ENCODE results near the gene SHB.

Gene SHB

DNA sequence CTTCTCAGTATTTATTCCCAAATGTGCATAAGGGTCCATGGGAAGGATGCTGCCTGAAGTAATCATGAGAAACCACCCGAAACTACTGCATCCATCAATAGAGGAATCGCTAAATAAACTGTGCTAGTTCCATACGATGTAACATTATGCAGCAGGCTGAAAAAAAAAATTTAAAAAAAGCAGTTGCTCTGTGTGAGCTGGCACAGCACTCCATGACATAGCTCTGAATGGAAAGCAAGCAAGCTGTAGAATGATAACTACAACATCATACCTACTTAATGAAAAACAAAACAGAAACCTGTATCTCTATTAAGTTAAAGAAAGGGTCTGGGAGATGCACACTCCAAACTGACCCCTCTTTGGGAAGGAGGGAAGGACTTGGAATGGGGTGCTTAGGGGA is 49.3 kb downstream of the SHB start:
- DNase-seq, result no peak

DNA sequence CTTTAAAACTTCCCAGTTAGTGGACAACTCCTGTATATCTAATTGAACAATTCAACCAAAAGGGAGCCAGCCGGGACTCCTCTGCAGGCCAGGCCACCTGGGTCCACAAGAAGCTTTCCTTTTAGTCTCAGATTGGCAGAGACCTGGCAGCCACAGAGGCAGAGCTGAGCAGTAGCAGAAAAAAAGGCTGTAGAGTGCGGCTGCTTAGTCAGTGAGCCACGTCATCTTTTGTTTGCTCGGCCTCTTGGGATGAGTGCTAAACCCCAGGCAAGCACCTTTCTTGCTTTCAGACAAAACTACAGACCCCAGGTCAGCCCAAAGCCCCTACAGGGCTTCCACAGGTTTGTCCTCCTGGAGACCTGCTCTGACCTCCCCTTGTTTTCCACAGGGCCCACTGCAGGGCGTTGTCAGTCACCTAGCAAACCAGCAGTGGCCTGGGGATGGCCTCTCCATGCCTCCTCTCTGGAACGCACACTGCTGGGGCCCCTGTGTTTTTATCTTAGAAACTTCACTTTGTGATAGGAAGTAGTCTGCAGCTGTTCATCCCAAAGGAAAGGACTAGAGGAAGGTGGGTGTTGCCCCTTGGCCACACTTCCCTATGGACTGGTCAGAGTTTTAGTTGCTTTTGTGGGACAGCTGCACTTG is 49.9 kb downstream of the SHB start:
- no peak for DNase-seq

DNA sequence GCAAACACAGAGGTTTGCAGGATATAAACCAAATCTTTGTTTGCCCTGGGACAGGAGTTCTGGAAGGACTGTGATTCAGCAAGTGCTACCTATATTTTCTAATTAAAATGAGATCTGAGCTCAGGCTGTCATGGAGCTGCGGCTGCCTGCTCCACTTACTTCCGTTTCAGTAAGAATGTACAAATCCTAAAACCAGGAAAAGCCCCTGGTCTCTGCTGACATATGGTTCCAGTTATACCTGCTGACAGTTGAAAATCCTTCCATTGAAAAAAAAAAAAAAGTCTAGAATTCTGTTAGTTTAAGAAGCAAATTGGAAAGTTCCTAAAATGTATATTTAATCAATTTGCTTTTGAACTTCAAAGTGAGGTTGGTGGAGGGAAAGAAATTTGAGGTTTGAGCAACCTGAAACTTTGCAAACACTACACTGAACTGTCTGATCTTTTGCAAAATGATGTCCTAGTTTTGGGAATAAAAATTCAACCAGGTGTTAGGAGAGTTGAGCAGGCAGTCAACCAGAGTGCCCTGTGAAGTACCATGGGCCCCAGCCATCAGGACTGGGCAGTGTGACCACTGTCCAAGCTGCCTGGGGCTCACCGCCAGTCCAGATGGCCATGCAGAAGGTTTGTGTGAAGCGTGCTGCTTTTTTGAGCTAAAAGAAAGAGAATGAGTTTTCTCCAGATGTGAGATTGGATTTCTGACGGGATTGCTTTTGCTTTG is 50.6 kb downstream of the SHB start:
- DNase-seq, result no peak

DNA sequence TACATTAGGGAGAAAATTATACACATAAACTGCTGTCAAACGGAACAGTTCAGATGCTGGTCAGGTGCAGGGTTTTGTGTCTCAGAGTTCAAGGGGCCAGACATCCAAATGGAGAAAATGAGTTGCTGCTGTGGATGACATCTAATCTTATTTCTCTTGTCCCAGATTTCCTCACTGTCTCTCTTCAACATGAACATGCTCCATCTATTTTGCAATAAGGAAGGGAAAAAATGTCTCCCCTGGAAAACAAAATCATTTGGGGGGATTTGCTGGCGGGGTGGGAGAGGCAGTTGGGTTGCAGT is 51.2 kb downstream of the SHB start:
- DNase-seq, result no peak

DNA sequence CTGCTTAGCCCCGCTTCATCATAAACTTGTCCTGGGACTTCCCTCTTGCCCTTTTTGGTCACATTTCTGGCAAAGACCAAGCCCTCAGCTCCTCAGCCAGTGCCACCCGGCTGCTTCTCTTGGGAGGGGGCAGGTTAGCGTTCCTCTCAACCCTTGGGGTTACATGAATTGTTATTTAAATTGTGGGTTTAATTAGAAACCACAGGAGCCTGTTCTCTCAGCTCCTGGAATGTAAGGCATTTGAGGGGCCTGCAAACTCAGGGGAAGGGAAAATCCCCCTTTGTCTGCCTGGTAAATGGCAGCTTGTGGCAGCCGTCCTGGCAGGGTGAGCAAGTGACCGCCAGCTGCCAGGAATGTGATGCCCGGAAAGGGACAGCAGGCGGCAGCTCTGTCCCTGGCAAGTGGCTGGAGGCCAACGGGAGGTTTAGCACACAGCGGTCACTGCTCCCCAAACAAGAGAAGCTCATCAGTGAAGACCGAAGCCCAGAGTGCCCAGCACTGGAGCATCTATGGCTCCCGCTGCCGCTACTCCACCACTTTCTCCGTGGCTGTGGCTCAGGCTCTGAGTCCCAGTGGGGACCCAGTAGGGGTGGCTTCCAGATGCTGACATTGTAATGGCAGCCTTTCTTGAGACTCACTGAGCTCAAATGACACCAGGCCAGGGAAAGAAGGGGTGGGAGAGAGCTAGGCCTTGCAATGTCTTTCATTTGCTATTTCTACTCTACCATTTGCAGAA is 51.7 kb downstream of the SHB start:
- no peak for DNase-seq

DNA sequence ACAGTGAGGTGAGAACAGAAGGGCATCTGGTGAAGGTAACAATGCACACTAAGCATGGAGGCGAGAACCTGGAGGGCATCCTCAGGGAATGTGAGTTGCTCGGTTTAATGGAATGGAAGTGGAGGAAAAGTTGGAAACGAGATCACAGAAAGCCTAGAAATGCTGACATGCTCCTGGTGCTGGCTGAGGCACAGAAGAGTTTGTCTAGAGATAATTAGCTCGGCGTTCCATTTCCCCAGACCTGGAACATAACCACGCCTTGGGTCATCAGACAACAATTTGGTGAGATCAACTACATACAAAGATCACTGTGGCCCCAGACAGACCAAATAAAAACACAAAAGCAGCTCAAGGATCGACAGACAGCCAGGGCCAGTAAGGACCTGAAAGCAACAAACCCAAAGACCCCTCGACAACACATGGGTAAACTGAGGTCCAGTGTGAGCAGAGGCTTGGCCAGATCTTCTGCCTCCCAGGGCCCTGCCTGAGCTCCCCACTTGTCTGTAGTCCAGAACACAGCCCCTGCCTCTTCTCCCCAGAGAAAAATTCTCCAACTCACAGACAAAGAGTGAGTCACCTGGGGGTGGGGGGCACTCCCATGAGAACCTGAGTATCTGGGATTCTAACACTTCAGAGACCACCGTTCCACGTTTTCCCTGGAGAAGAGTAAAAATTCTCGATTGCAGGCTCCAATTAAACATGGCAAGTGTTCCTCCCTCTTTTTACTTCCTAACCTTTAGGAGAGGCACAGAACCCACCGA is 52.5 kb downstream of the SHB start:
- no peak for DNase-seq

DNA sequence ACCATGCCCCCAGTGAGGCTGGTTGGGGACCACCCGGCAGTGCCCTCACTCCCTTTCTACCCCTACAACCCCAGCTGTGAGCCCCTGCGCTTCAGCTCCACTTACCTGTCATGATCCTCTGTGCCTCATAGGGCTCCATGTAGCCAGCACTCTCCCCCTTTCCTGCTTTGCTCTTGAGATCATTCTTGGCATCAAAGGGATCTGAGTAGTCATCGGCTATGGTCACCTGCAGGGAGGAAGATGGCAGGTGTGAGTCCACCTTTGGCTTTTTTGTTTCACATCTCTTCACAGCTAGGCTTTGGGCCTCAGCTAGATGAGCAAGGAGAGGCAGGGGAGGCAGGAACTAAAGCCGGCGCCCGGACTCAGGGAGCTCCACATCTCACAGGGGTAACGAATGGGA is 53.1 kb downstream of the SHB start:
- DNase-seq, result no peak

DNA sequence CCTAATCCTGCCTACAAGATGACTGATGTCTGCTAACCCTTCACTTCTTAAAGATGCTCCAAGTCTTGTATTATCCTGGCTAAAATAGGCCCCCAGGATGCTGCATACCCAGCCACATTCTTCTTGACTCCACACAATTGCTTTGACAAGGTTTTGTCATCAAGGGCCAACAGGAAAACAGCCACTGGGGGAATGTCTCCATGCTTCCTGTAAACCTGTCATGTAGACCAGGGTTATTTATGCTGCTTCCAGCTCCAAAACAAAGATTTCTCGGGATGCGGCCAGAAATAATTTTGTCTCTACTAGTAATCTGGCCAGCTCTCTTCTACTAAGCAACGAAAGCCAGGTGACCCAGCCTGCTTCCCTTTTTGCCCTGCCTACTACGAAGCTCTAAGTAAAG is 53.8 kb downstream of the SHB start:
- no peak for DNase-seq

DNA sequence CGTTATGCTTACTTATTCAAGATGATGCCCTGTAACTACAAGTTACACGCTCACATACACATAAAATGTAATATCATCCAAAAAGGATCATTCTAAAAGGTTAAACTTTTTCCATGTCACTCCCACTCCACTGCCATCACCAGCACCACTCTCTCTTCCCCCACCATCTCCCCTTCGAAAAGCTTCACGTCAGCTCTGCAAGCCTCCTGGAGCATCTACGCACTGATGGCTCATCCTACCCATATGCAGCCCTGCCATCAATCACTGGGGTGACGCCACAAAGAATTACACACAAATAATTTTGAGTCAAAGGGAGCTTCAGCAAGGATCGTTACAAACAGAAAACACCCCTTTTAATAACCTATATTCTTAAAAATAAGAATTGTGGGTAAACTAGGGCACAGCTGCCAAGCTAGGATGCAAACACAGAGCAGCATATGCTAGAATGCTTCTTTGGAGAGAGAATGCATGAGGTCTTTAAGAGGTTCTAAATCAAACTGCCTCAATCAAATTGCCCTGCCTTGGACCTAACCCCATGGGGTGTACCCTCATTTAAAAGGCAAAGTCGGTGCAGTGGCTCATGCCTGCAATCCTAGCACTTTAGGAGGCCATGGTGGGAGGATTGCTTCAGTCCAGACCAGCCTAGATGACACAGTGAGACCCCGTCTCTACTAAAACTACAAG is 56.1 kb downstream of the SHB start:
- DNase-seq, result no peak

DNA sequence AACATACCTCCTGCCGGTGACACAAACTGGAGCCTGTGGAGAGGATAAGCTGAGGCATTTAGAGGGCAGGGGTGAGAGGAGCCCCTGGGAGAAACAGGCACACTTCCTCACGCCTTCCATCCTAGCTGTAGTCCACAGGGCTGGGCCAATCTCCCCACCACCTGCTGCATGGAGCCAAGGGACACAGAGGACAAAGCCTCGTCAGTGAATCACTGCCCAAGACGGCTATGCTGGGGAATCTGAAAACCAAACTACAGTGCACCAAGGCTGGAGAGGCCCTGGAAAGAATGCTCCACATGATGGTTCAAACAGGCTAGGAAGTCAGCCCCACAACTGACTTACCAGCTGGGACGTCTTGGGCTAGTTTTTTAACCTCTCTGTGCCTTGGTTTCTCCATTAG is 57.0 kb downstream of the SHB start:
- DNase-seq, result no peak

DNA sequence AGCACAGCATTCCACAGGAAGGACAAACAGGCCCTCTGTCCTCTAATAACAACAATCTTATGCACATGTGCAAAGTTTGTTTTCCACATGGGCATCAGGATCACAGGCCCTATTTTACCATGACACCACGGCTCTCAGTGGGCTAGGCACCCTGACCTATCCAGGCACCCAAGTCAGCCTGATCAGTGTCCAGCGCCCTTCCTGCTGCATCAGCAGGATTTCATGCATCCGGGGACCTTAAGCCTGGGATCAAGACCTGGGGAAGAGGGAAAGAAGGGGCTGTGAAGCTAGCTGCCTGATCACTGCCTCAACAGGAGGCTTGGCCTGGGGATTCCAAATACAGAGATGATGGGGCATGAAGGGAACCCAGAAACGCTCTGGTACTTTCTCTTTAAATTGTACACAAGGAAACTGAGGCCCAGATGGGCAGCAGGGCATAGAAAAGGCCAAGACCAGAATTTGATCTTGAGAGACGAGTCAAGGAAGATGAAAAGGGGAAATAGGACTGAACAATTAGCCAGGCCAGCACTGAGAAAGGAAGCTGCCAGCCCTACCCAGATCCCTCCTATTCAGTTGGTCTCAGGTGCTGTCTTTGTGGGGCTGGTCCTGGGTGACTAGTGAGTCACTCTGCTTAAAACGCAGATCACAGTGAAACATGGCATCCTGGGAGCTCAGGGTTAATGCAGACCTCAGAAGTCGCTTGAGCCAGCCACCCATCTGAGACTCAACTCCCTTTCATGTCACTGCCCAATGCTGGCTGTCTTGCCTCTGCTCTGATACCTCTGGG is 57.9 kb downstream of the SHB start:
- no peak for DNase-seq

DNA sequence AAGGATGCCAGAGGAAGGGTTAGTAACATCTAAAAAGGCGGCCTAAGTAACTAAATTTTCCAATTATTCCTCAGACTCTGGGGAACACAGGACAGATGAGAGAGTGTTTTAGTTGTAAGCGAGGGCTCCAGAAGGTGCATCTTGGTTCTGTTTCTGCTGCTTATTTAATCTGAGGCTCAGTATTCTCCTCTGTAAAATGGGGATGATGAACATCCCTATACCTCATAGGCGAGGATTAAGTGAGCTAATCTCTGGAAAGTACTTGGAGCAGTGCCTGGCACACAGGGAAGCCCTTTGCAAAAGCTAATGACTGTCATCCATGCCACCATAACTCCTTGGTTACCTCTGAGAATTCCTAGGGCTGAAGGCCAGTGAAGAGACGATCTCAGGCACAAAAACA is 59.0 kb downstream of the SHB start:
- no peak for DNase-seq

DNA sequence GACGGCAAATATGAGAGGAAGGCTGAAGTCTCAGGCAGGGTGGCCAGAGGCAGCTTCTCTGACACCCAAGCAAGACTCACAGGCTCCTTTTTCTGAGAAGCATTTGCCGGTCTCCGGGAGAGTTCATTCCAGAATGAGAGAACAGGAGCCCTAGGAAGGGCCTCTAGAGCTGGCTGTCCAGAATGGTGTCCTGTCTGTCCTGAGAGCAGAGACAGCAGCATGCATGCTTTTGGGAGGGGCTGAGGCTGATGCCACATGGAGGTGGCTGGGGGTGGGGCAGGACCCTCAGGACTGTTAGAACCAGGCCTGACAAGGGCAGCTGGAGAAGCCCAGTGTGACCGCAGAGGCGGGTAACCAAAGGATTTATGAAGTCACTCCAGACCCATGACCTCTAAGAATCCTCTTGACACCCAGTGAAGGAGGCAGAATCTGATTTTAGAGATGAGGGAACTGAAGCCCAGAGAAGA is 60.0 kb downstream of the SHB start:
- no peak for DNase-seq

DNA sequence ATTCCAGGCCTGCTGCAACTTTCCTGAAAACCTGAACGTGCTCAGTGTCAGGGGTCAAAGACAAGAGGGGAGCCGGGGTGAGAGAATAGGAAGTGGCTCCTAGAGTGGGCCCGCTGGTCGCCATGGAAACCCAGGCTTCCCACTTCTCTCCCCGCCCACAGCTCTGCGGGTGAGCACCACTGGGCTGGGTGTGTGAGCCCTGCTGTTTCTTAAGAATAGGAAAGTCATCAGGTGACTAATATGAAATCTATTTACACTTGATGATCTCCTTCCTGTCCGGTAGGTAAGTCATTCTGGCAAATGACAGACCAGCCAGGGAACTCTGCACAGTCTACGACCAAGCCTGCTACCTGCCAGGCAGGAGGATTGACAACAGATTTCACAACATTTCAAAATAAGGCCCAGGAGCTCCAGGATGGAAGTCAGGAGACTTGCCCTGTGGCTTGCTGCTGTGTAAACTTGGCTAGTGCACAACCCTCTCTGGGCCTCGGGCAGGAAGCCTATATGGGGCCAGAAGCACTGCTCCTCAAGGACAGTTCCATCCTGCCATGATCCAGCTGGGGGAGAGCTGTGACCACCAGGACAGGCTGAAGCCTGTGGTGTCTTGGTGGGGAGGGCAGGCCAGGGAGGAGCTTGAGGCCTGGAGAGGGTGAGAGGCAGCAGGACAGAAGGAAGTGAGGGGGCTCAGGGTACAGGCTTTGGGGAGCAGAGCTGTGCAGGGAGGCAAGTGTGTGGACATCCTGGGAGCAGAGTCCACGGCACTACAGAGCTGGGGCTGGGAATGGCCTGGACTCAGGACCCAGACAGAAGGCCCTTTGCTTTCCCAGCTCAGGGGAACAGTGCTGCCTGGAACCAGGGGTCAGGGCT is 60.6 kb downstream of the SHB start:
- no peak for DNase-seq

DNA sequence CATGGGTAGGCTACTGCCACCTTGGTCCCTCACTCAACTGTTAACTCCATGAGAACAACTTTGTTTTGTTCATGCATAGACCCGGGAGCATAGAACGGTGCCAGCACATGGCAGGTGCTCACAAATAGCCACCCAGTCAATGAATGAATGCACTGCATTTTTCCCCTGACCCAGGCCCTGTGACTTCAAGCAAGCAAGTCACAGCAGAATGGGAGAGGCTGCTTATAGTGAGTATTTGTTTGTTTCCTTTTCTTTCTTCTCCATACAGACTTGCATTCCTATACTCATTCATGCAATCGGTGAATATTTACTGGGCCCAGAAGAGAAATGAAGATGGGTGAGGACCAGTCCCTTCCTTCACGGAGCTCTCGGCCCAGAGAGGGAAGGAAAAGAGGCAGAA is 62.0 kb downstream of the SHB start:
- DNase-seq, result no peak

DNA sequence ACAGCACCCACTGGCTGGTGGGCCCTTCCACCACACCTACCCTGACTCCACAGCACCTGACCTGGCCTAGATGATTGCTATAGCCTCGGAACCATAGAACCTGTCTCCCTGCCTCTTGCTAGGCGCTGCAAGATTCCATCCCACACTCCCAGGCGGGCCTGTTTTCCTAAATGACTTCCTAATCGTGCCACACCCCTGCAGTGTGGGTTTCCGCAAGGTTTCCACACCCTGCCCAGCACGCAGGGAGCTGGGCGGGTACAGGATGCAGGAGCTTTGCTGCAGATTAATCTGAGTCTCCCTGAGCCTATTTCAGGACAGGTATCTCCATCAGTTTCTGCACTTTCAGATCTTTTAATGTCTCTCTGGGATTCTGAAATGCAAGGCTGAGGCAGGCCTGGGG is 62.9 kb downstream of the SHB start:
- DNase-seq, result no peak

DNA sequence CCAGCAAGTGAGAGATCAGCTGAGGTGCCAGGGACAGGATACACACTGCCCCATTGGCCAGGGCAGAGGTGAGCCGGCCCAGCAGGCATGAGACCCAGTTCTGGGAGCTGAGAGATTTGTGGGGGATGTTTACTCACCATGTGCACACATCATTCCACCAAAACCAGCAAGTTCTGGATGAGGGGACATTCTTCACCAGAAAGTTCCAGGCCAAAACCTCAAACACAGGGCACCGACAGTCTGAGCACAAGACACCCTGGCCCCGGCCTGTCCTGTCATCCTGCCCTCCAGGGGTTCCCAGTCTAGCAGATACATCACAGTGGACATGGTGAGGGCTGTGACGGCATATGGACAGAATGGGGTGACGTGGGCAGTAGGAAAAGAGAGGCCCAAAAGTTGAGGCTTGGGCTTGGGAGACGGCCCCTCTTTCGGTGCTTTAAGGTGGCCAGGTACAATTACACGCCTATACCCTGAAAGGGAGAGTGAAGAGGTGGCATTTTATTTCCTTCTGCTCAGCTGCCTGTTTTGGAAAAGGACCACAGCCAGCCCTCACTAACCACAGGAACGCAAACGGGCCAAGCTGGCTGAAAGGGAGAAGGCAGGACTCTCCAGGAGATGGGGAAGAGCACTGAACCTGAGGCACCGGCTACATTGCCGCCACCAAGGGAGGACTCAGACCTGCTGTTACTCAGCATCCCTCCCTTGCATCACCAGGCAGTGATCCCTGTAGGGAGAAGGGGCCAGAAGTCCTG is 64.0 kb downstream of the SHB start:
- DNase-seq, result no peak

DNA sequence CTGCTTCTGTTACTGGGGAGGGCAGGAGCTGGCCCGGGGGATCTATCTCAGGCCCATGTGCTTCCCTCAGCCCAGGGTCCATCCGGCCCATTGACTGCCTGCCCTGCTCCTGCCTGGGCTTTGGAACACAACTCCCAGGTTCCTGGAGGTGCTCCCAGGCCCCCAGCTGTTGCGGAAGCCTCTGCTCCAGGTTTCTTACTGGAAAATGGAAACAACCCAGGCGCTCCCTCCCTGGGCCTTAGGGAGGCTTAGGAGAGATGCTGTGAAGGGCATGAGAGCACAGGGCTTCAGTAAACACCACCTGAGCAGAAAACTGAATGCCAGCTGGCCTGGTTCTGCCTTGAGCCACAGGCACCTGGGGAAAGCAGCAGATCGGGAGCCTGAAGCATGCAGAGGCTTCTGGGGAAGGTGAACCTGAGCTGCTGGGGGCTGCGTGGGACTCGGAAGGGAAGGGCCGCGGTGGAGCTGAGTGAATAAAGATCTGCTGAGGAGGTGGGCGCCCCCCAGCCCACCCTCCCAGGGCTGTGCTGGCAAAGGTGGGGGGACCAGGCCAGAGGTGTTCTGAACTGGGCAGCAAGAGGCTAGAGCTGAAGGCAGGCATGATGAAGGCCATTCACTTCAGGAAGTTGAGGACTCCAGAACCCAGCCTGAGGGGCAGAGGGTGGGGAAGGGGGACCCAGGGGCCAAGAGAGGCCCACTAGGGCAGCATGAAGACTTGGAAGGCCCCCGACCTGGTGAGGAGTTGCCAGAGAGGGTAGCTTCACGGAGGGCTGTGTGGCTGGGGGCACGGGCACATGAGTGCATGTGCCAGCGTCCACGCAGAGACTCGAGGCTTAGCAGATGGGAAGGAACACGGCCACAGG is 64.8 kb downstream of the SHB start:
- DNase-seq, result no peak

DNA sequence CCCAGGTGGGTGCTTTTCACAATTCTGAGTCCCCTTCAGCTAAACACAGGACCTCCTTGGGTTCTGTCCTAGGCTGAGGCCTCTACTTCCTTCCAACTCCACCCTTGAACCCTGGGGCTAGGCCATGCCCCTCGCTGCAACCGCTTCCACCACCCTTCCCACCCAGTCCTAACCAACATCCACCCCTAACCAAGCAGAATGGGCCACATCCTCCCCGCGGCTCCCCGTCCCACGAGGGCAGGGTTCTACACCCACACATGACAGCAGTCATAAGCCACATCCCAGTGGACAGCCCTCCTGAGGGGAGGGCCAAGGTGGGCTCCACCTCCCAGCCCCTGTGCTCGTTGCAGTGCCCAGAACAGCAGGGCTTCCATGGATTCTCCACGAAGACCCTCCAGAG is 65.8 kb downstream of the SHB start:
- no peak for DNase-seq

Measured in NCI-H1417 treated with DMSO at 0.1 percent for 48 hours (cell line).